PC-9 (cell line): Measurements from ENCODE around the gene MALAT1. TPM values are rescaled to one million over a fixed set of nuclear protein-coding genes. Genes with fewer than 3 reads are reported as not detected.

Experiments
- BruUV-seq: library from RNA; stranded (reverse); fragments of 400-500 nt; replicated peaks from 2 replicates; lab custom pipeline; 2021; lab: Mats Ljungman, UMichigan
- CTCF ChIA-PET: fragments of 300-600 bp; sonication (Branson Sonifier 250); formaldehyde crosslinking; loops from one replicate; lab custom pipeline; 2022; ENCODE audit warnings: antibody characterized with exemption; lab: Charles Lee
- POLR2A ChIA-PET: fragments of 300-600 bp; sonication (Branson Sonifier 250); formaldehyde crosslinking; loops from one replicate; lab custom pipeline; 2022; ENCODE audit warnings: antibody characterized with exemption; ENCODE audit not compliant: unreplicated experiment; lab: Charles Lee
- DNase-seq, 2 experiments: peaks; one replicate each; pipeline versions ENCODE4 v3.0.0 to v3.0.0-alpha.2; 2015 to 2022; ENCODE audit warnings: mixed read lengths in 1 of 2
- H2AFZ ChIP-seq: fragments of 200-600 bp; sonication (generic); 2 replicates; pipeline ENCODE4 v1.8.1; 2017; ENCODE audit warnings: antibody characterized with exemption
- H3F3A ChIP-seq: fragments of 200-600 bp; sonication (generic); 2 replicates; pipeline ENCODE4 v1.8.1; 2017; ENCODE audit warnings: antibody characterized with exemption, mild to moderate bottlenecking, low read depth; ENCODE audit not compliant: insufficient read depth
- H3K27ac ChIP-seq: fragments of 200-600 bp; sonication (generic); 2 replicates; pipeline ENCODE4 v1.6.1; 2016; ENCODE audit warnings: mixed run types
- H3K27me3 ChIP-seq: fragments of 200-600 bp; sonication (generic); 2 replicates; pipeline ENCODE4 v1.6.1; 2016; ENCODE audit warnings: low read depth, mixed run types; ENCODE audit not compliant: insufficient read depth
- H3K36me3 ChIP-seq: fragments of 200-600 bp; sonication (generic); 2 replicates; pipeline ENCODE4 v1.6.1; 2016; ENCODE audit warnings: low read depth, mixed run types
- H3K4me1 ChIP-seq: fragments of 200-600 bp; sonication (generic); replicated peaks from 2 replicates; pipeline ENCODE4 v1.6.1; 2016; ENCODE audit warnings: mixed run types; ENCODE audit not compliant: insufficient read depth
- H3K4me2 ChIP-seq: fragments of 200-600 bp; sonication (generic); 2 replicates; pipeline ENCODE4 v1.6.1; 2017; ENCODE audit warnings: mixed run types
- H3K4me3 ChIP-seq: fragments of 200-600 bp; sonication (generic); 2 replicates; pipeline ENCODE4 v1.6.1; 2016; ENCODE audit warnings: mixed run types
- H3K79me2 ChIP-seq: fragments of 200-600 bp; sonication (generic); 2 replicates; pipeline ENCODE4 v1.6.1; 2017; ENCODE audit warnings: low read depth, mixed run types
- H3K9me2 ChIP-seq: fragments of 200-600 bp; sonication (generic); 2 replicates; pipeline ENCODE4 v1.8.1; 2017; ENCODE audit warnings: mild to moderate bottlenecking; ENCODE audit not compliant: insufficient read depth
- H3K9me3 ChIP-seq: fragments of 200-600 bp; sonication (generic); 2 replicates; pipeline ENCODE4 v1.8.1; 2016; ENCODE audit warnings: low read depth; ENCODE audit not compliant: insufficient read depth
- H4K20me1 ChIP-seq: fragments of 200-600 bp; sonication (generic); 2 replicates; pipeline ENCODE4 v1.8.1; 2017; ENCODE audit not compliant: insufficient read depth
- CTCF ChIP-seq: fragments of 200-600 bp; sonication (generic); conservative IDR thresholded peaks from 2 replicates; pipeline ENCODE4 v1.6.1; 2017; ENCODE audit warnings: mixed run types, antibody characterized with exemption, mild to moderate bottlenecking, moderate library complexity
- EZH2 ChIP-seq: fragments of 200-600 bp; sonication (generic); IDR thresholded peaks from 2 replicates; pipeline ENCODE4 v1.8.0; 2017; ENCODE audit warnings: antibody characterized with exemption, low read depth
- intact Hi-C: fragments of 100-400 bp; cut with micrococcal nuclease; formaldehyde crosslinking; loops from one replicate; pipeline ENCODE4 v1.10.0; 2022; ENCODE audit not compliant: unreplicated experiment
- total RNA-seq: library from RNA; stranded (reverse); gene quantifications from 2 replicates; pipeline ENCODE4 v1.2.3, GENCODE V29; 2021

MALAT1 gene
- total RNA-seq, 1 experiment from 2014 or later, result 6,494 TPM

GRCh38 chr11:65525546-65526480 lies 27.0 kb downstream of the MALAT1 start:
- no peak for TF ChIP-seq EZH2
- TF ChIP-seq CTCF, result no peak
- Histone ChIP-seq H3K36me3 (peaks cover 29% of the 10 kb centered on the region; the same call in 1 of the 2 replicates), H3K9me3 (no peaks in the 10 kb centered on the region), H3F3A (peaks cover 4% of the 10 kb centered on the region; the same call in 1 of the 2 replicates), H3K27me3 (no peaks in the 10 kb centered on the region), H3K4me1 (peaks cover 13% of the 10 kb centered on the region), H3K4me3 (peak overlapping the region; percentile 100), H3K9me2 (no peaks in the 10 kb centered on the region), H3K79me2 (peaks cover 17% of the 10 kb centered on the region), H3K4me2 (peak overlapping the region; percentile 100), H3K27ac (0 out of 2 replicates have a peak overlapping the region, but pooled peaks have one; percentile 39), H2AFZ (peak overlapping the region; percentile 97), H4K20me1 (peaks cover 8% of the 10 kb centered on the region; the same call in 1 of the 2 replicates)
- ChIA-PET CTCF (interaction anchor here (0.6 kb wide), 1 partner anchor 88 kb away, joined by 15 read pairs; no protein-coding TSS in a partner anchor), POLR2A (interaction anchor here (0.5 to 0.8 kb wide), 6 partner anchors 21 to 334 kb away, joined by 4 to 14 read pairs (median 8); partner anchors contain the start of genes NEAT1 and SIPA1)
- TSS peak; percentile 44 for BruUV-seq
- intact Hi-C loops, result loop anchor here (1.0 to 5.0 kb wide), 2 partner anchors 14 to 46 kb away; partner anchors contain the start of genes FAM89B and ZNRD2
- DNase-seq, result no peak

GRCh38 chr11:65526744-65527143 lies 27.9 kb downstream of the MALAT1 start:
- intact Hi-C loops, result loop anchor here (5.0 kb wide), 1 partner anchor 46 kb away; the partner anchor contains the start of genes FAM89B and ZNRD2
- Histone ChIP-seq H3K9me2 (no peaks in the 10 kb centered on the region), H3K9me3 (no peaks in the 10 kb centered on the region), H3K4me2 (no peak overlapping the region; the same call in 1 of the 2 replicates), H4K20me1 (peaks cover 8% of the 10 kb centered on the region; the same call in 1 of the 2 replicates), H2AFZ (no peak overlapping the region), H3K4me1 (peaks cover 13% of the 10 kb centered on the region), H3K4me3 (no peak overlapping the region), H3F3A (peaks cover 11% of the 10 kb centered on the region; the same call in 1 of the 2 replicates), H3K27ac (no peak overlapping the region), H3K36me3 (peaks cover 35% of the 10 kb centered on the region; the same call in 1 of the 2 replicates), H3K27me3 (no peaks in the 10 kb centered on the region), H3K79me2 (peaks cover 17% of the 10 kb centered on the region)
- DNase-seq, result no peak
- ChIA-PET POLR2A (no interaction called here), CTCF (interaction anchor here (0.6 kb wide), 3 partner anchors 12 to 361 kb away, joined by 6 to 9 read pairs (median 6); partner anchors contain the start of gene FAM89B)
- TF ChIP-seq EZH2, result no peak
- no peak for TF ChIP-seq CTCF
- BruUV-seq, result no TSS peak

- Histone ChIP-seq H3K36me3 (peaks cover 46% of the 10 kb centered on the region; the same call in 1 of the 2 replicates), H3K9me3 (no peaks in the 10 kb centered on the region), H3K4me2 (no peak overlapping the region), H3K27me3 (no peaks in the 10 kb centered on the region), H3K9me2 (no peaks in the 10 kb centered on the region), H3K4me3 (no peak overlapping the region), H4K20me1 (peaks cover 8% of the 10 kb centered on the region; the same call in 1 of the 2 replicates), H3K79me2 (peaks cover 17% of the 10 kb centered on the region), H3K27ac (no peak overlapping the region), H3F3A (peaks cover 21% of the 10 kb centered on the region; the same call in 1 of the 2 replicates), H3K4me1 (peaks cover 13% of the 10 kb centered on the region), H2AFZ (no peak overlapping the region)
- no peak for DNase-seq
- intact Hi-C loops, result loop anchor here (5.0 kb wide), 1 partner anchor 43 kb away; the partner anchor contains the start of genes FAM89B and ZNRD2
- CTCF ChIA-PET, result interaction anchor here (0.6 kb wide), 1 partner anchor 253 kb away, joined by 6 read pairs; no protein-coding TSS in a partner anchor
- BruUV-seq, result no TSS peak
- no peak for TF ChIP-seq EZH2
- no peak for TF ChIP-seq CTCF
- POLR2A ChIA-PET, result interaction anchor here (0.7 kb wide), 1 partner anchor 116 kb away, joined by 8 read pairs; no protein-coding TSS in a partner anchor
Observed at GRCh38 chr11:65528819-65529350, 30.0 kb downstream of the MALAT1 start.
